ENCODE results near the gene SRC.
"Not testable (repeated sequence)": the region's sequence is repeated elsewhere in the genome, so short reads cannot be mapped to it uniquely, and the experiment has no call there.

Gene SRC

GRCh38 chr20:37363221-37364012, 17.5 kb downstream of the SRC start:
- no peak for DNase-seq (ENCODE audit: low spot score)

DNA sequence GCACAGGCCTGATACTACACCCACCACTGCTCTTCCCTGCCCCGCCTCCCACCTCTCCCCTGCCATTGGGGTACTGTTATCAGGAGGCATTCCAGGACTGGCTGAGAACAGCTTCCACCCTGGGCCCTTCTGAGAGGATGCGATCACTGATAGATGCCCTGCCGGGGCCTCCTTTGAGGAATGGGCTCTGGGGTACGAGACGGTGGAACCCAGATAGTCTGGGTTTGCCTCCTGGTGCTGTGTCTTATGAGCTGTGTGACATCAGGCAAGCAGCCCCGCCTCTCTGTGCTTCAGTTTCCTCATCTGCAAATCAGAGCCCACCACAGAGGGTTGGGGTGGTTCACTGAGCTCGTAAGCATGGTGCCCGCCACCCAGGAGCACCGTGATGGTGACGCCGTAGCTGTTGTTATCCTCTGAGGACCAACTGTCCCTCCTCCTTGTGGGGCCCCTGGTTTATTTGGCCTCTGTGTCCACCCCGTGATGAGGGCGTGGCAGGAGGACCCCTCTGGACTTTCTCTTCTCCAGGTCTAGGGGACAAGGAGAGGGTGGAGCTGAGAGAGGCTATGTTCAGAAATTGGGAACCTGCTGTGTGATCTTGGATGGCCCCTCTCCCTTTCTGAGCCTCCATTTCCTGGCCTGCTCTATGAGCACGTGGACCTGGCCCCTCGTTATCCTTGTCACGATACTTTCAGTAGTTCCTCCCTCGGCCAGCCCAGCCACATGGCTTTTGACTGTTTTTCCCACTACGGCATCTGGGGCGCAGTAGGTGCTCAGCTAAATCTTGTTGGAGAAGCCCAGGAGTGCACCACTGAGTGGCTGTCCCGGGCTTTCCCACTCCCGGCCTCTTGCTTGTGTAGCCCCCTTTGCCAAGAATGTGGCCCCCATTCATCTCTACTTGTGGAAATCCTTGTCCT, 18.3 kb downstream of the SRC start:
- DNase-seq (ENCODE audit: low spot score): no peak

- no peak for DNase-seq (ENCODE audit: low spot score)
Measured at GRCh38 chr20:37364927-37365272, 19.0 kb downstream of the SRC start.

DNA sequence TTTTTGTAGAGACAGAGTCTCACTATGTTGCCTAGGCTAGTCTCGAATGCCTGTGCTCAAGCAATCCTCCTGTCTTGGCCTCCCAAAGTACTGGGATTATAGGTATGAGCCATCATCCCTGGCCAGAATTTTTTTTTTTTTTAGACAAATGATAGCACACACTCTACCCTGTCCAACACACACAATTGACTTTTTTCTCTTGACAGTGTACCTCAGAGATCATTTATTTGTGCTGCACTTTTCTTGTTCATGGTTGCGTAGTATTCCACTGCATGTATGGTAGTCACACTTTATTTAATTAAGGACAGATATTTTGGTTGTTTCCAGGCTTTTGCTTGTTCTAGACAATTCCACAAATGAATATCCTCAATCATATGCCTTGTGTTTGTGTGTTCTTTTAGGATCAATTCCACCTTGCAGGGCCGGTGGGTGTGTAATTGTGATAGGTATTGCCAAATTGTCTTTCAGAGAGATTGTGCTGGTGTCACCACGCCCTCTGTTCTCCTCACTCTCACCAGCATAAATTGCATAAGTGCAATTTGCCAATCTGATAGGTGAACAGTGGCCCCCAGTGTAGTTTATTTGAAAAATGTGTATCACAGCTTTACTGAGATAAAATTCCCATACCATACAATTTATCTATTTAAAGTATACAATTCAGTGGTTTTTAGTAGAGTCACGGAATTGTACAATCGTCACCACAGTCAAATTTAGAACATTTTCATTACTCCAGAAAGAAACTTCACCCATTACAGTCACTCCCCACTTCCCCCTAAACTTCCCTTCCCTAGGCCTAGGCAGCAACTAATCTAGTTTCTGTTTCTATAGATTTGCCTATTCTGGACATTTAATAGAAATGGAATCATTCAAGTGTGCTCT, 20.1 kb downstream of the SRC start:
- no peak for DNase-seq (ENCODE audit: low spot score)

GRCh38 chr20:37366743-37367142, 20.8 kb downstream of the SRC start:
- no peak for DNase-seq (ENCODE audit: low spot score)

GRCh38 chr20:37369846-37370245, 23.9 kb downstream of the SRC start:
- DNase-seq (ENCODE audit: low spot score): no peak

- DNase-seq (ENCODE audit: low spot score): not testable (repeated sequence)
Measured at GRCh38 chr20:37371845-37372244, 25.9 kb downstream of the SRC start.

GRCh38 chr20:37372441-37372840, 26.5 kb downstream of the SRC start:
- no peak for DNase-seq (ENCODE audit: low spot score)

- DNase-seq (ENCODE audit: low spot score): no peak
Measured at GRCh38 chr20:37373020-37373598, 27.2 kb downstream of the SRC start.

DNA sequence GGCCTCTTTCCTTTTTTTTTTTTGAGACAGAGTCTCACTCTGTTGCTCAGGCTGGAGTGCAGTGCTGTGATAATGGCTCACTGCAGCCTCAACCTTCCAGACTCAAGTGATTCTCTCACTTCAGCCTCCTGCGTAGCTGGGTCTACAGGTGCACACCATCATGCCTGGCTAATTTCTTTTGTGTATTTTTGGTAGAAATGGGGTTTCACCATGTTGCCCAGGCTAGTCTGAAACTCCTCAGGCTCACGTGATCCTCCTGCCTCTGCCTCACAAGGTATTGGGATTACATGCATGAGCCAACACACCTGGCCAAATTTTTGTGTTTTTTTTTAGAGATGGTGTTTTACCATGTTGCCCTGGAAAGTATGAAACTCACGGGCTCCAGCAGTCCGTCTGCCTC, 29.3 kb downstream of the SRC start:
- no peak for DNase-seq (ENCODE audit: low spot score)

DNA sequence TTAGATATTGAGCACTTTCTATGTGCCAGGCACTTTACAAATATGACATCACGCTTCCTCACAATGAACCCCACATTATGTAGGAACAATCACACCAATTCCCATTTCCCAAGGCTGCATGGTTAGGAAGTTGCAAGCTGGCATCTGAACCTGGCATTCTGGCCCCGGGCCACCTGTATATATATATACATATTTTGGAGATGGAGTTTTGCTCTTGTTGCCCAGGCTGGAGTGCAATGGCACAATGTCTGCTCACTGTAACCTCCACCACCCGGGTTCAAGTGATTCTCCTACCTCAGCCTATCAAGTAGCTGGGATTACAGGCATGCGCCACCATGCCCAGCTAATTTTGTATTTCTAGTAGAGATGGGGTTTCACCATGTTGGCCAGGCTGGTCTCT, 30.4 kb downstream of the SRC start:
- no peak for DNase-seq (ENCODE audit: low spot score)

GRCh38 chr20:37376791-37377190, 30.9 kb downstream of the SRC start:
- DNase-seq (ENCODE audit: low spot score): no peak

- no peak for DNase-seq (ENCODE audit: low spot score)
Measured at GRCh38 chr20:37377346-37378081, 31.6 kb downstream of the SRC start.

DNA sequence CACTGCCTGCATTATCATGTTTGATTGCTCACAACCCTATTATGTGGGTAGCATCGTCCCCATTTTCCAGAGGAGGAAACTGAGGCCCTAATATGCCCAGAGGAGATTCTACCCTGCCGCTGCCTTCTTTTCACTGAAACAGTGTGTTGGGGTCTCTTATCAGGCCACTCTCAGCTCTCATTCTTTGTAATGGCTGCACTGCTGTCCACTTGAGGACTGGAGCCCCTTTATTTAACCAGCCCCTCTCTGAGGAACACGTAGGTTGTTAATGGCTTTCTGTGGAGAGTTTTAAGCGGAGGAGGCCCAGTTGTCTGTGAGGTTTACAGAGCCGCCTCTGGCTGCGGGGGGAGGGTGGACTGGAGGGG, 32.5 kb downstream of the SRC start:
- DNase-seq (ENCODE audit: low spot score): no peak

DNA sequence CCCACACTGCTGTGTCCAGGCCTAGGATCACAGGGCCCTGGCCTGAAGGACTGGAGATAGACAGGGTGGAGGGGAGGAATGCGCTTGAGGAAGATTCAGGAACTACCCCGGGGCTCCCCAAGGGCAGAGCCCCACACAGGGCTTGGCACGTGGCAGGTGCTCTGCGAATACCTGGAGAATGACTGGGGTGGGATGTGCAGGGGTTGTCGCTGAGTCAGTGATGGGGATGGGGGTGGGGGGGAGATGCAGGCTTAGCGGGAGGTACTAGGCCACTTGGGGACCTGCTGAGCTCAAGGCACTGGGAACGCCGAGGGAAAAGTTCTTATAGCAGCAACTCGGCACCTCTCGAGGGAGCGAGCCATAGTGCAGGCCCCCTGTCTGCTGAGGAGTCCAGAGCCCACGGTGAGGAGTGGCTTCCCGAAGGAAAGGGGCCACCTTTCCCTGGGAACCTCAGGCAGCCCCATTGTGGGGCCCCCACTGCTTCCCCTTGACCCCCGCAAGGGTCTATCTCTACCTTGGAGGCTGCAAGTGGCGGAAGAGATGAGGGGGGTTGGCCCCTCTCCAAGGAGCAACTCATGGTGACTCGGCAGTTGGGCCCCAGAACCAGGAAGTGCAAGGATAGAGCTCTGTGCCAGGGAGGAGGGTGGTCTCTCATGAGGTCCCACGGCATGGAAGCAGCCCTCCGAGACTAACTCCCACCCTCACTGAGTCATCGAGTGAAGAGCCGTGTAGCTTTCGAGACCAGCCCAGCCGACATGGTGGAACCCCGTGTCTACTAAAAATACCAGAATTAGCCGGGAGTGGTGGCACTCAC, 33.1 kb downstream of the SRC start:
- no peak for DNase-seq (ENCODE audit: low spot score)

GRCh38 chr20:37379967-37380828, 34.3 kb downstream of the SRC start:
- no peak for DNase-seq (ENCODE audit: low spot score)

DNA sequence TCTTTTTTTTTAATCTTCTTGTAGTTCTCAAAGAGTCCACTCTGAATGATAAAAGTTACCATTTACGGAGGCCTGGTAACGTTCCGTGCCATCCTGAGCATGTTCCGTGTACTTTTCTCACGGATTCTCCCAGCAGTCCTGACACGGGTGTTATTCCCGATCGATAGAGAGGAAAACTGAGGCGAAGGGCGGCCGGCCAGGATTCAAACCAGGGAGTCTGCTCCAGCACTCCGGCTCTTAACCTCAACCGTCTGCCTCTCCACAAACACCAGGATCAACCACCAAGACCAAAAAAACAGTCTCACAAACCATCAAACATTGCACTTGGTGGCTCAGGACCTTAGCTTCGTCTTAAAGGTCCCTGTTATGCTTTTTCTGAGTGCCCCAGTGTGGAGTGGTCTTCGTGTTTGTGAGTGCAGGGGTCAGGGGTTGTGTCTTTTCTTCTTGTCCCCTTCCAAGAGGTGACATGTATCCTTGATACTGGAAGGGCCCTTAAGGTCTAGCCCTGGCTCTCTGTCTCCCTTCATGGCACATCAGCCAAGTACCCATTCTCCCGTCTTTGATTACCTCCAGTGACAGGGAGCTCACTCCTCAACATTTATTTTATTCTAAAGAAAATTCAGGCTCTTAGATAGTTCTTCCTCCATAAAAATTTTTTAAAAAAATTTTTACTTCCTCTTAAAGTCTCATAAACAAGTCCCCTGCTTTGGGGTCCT, 35.1 kb downstream of the SRC start:
- DNase-seq (ENCODE audit: low spot score): no peak

DNA sequence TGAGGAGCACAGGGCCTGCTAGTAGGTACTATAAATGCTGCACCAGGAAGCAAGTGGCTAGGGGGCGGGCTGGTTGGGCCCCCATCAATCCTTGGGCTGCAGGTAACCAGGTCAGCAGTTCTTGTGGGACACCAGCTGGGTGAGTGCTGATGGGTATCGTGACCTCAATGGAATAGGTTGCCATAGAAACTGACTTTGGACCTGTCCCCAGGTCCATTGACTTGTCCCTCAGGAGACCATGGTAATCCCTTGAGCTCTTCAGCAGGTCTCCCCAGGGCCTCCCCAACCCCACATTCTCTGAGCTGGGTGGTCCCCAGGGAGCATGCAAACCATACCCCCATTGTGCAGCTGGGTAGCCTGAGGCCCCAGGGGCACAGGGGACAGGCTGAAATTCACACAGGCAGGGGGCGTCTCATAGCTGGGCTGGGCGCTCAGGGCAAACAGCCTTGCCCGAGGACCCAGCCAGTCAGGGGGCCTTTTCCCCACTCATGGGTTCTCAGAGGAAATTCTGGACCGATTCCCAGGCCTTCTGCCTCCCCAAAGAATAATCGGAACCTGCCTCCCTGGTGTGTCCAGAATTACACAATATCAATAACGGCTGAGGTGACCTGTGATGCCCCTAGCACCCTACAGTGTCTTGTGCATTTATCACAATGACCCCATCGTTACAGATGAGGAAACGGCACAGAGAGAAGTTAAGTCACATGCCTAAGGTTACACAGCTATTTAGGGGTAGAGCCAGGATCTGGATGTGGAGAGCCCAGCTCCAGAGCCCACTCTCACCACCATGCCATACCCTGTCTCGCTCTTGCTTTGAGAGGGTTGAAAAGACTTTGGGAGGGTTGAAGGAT, 35.9 kb downstream of the SRC start:
- DNase-seq (ENCODE audit: low spot score): no peak
